Upper lobe of right lung (tissue), 1 donor: ENCODE measurements around the gene MAN1A1. TPM values are rescaled to one million over a fixed set of nuclear protein-coding genes. Genes with fewer than 3 reads are reported as not detected.

Source experiments
- ATAC-seq: fragments of 200-7000 bp; cut with Tn5 transposase; one replicate; pipeline ENCODE4 v1.9.1; 2020; ENCODE audit warnings: mild to moderate bottlenecking, moderate library complexity
- DNase-seq: peaks from one replicate; pipeline ENCODE4 v3.0.0-alpha.2; 2020
- H3K27ac ChIP-seq: fragments of 200-600 bp; one replicate; pipeline ENCODE4 v1.8.0; 2022
- H3K27me3 ChIP-seq: fragments of 200-600 bp; one replicate; pipeline ENCODE4 v1.8.0; 2022; ENCODE audit warnings: mild to moderate bottlenecking
- H3K36me3 ChIP-seq: fragments of 200-600 bp; one replicate; pipeline ENCODE4 v1.8.0; 2022
- H3K4me1 ChIP-seq: fragments of 200-600 bp; one replicate; pipeline ENCODE4 v1.8.0; 2022
- H3K4me3 ChIP-seq: fragments of 200-600 bp; one replicate; pipeline ENCODE4 v1.8.0; 2022; ENCODE audit warnings: mild to moderate bottlenecking
- H3K9me3 ChIP-seq: fragments of 200-600 bp; one replicate; pipeline ENCODE4 v1.8.0; 2022
- intact Hi-C: fragments of 100-400 bp; cut with DNase I; formaldehyde crosslinking; loops from one replicate; pipeline ENCODE4 v1.11.0; 2022
- total RNA-seq: library from RNA; stranded (reverse); fragmentation: NEBNext Ultra II Directional; extraction: Animal tissue kit (Norgen Biotek cat#: 25700); gene quantifications from one replicate; pipeline ENCODE4 v1.2.1, GENCODE V29; 2021
- TF ChIP-seq, protein P1 (sequence below): fragments of 200-600 bp; IDR thresholded peaks from one replicate; pipeline ENCODE4 v1.8.0; 2022; ENCODE audit warnings: antibody characterized with exemption
- donor health status: DM: no; HTN: yes; CAD: no; lungs with severe emphysema.

The MAN1A1 gene
- total RNA-seq, 1 donor from 2014 or later = 74.0 TPM

DNA sequence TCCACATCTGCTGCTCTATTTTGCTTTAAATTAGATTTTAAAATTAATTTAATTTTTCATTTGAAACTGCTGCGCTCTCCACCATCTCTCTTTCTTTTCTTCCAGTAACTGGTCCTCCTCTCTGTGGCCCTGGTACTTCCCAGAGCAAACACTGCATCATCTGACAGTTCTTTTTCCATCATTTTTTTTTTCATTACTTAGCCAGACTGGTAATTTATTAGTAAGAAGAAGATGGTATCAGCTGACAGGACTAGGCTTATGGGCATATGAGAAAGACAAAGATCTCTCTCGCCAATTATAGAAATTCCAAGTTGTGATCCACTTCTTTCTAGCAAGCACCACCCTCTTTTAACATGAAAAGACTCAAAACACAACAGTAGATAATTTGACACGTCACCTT lies 197.4 kb downstream of the MAN1A1 start:
- DNase-seq = no peak
- intact Hi-C loops = no loop called here
- Histone ChIP-seq H3K4me3 (no peak overlapping the region), H3K9me3 (no peaks in the 10 kb centered on the region), H3K36me3 (no peaks in the 10 kb centered on the region), H3K4me1 (peaks cover 10% of the 10 kb centered on the region), H3K27me3 (no peaks in the 10 kb centered on the region), H3K27ac (no peak overlapping the region)
- ATAC-seq = no peak
- TF ChIP-seq, protein P1, sequence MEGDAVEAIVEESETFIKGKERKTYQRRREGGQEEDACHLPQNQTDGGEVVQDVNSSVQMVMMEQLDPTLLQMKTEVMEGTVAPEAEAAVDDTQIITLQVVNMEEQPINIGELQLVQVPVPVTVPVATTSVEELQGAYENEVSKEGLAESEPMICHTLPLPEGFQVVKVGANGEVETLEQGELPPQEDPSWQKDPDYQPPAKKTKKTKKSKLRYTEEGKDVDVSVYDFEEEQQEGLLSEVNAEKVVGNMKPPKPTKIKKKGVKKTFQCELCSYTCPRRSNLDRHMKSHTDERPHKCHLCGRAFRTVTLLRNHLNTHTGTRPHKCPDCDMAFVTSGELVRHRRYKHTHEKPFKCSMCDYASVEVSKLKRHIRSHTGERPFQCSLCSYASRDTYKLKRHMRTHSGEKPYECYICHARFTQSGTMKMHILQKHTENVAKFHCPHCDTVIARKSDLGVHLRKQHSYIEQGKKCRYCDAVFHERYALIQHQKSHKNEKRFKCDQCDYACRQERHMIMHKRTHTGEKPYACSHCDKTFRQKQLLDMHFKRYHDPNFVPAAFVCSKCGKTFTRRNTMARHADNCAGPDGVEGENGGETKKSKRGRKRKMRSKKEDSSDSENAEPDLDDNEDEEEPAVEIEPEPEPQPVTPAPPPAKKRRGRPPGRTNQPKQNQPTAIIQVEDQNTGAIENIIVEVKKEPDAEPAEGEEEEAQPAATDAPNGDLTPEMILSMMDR = no peak

- no peaks in the 10 kb centered on the region for H3K9me3 ChIP-seq
- H3K27me3 ChIP-seq = no peaks in the 10 kb centered on the region
- intact Hi-C loops = no loop called here
- H3K4me3 ChIP-seq = no peak overlapping the region
- TF ChIP-seq, protein P1 = no peak
- ATAC-seq (no peak), DNase-seq (no peak)
- no peaks in the 10 kb centered on the region for H3K36me3 ChIP-seq
- H3K4me1 ChIP-seq = peaks cover 14% of the 10 kb centered on the region
- no peak overlapping the region for H3K27ac ChIP-seq
Measured at GRCh38 chr6:119148825-119149525, 200.6 kb downstream of the MAN1A1 start.

GRCh38 chr6:119148098-119148824 lies 201.3 kb downstream of the MAN1A1 start:
- Histone ChIP-seq H3K27ac (peak overlapping the region; percentile 42), H3K27me3 (no peaks in the 10 kb centered on the region), H3K9me3 (no peaks in the 10 kb centered on the region), H3K36me3 (no peaks in the 10 kb centered on the region), H3K4me1 (peaks cover 14% of the 10 kb centered on the region), H3K4me3 (no peak overlapping the region)
- DNase-seq (no peak), ATAC-seq (peak; percentile 74)
- intact Hi-C loops = no loop called here
- TF ChIP-seq, protein P1 = peak; percentile 66

DNA sequence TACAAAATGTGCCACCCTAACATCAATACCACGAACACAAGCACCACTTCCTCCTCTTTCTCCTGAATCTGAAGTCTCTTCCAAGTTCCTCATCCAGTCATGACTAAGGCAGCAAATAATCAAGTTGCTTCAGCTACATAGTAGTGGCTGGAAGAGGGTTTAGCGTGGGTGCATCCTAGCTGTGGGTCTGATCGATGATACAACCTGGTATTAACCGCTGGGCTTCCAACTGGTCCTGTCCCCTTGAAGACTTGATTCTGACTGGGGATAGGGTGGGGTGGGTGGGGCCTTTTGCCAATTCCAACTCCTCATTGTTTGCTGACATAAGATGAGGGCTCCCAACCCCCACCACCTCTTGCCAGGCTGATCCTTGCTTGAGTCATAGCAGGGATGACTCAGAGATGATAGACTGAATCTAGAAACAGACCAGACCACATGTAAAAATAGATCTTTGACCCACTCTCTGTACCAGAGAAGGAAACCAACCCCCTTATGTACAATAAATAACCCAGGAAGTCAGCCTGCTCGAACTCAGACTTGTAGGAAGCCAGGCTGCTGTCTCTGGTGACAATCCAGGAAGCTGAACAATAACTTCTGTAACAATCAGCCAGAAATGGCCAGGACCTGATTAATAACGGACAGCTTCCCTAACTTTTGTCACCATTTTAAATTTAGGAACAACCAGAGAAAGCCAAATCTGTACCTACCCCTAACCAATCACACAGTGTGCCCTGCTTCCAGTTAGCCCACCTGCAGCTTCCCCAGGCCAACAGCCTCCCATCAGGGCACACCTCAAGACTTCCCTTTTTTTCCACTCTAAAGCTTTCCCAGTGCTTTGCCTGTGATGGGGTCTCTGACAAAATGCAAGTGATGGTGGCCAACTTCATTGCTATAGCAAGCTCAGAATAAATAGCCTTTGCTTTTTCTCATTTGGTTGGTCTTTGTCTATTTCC lies 202.2 kb downstream of the MAN1A1 start:
- no peaks in the 10 kb centered on the region for H3K27me3 ChIP-seq
- DNase-seq (peak; percentile 68), ATAC-seq (peak; percentile 84)
- no peaks in the 10 kb centered on the region for H3K9me3 ChIP-seq
- peaks cover 14% of the 10 kb centered on the region for H3K4me1 ChIP-seq
- H3K27ac ChIP-seq = peak overlapping the region; percentile 42
- intact Hi-C loops = no loop called here
- TF ChIP-seq, protein P1 = no peak
- no peaks in the 10 kb centered on the region for H3K36me3 ChIP-seq
- no peak overlapping the region for H3K4me3 ChIP-seq

GRCh38 chr6:119145111-119145510 lies 204.4 kb downstream of the MAN1A1 start:
- Histone ChIP-seq H3K4me3 (no peak overlapping the region), H3K27ac (no peak overlapping the region), H3K27me3 (no peaks in the 10 kb centered on the region), H3K4me1 (peaks cover 14% of the 10 kb centered on the region), H3K9me3 (no peaks in the 10 kb centered on the region), H3K36me3 (no peaks in the 10 kb centered on the region)
- no peak for ATAC-seq
- DNase-seq = no peak
- TF ChIP-seq, protein P1 = no peak
- intact Hi-C loops = no loop called here
